HFF-Myc (cell line): ENCODE measurements around the gene RNF223.

ENCODE experiments used
- DNase-seq: peaks from one replicate; pipeline ENCODE4 v3.0.0-alpha.2; 2011; ENCODE audit warnings: low read depth; ENCODE audit errors: extremely low read depth
- H3K4me3 ChIP-seq: replicated peaks from 2 replicates; pipeline ENCODE4 v1.5.1; 2011; ENCODE audit warnings: low read depth, mild to moderate bottlenecking, control low read depth, low read length
- TF ChIP-seq, protein P1 (sequence below): IDR thresholded peaks from 2 replicates; pipeline ENCODE4 v1.5.1; 2012; ENCODE audit warnings: mild to moderate bottlenecking, low read depth, low read length, control low read depth; ENCODE audit errors: missing control alignments

The RNF223 gene

DNA sequence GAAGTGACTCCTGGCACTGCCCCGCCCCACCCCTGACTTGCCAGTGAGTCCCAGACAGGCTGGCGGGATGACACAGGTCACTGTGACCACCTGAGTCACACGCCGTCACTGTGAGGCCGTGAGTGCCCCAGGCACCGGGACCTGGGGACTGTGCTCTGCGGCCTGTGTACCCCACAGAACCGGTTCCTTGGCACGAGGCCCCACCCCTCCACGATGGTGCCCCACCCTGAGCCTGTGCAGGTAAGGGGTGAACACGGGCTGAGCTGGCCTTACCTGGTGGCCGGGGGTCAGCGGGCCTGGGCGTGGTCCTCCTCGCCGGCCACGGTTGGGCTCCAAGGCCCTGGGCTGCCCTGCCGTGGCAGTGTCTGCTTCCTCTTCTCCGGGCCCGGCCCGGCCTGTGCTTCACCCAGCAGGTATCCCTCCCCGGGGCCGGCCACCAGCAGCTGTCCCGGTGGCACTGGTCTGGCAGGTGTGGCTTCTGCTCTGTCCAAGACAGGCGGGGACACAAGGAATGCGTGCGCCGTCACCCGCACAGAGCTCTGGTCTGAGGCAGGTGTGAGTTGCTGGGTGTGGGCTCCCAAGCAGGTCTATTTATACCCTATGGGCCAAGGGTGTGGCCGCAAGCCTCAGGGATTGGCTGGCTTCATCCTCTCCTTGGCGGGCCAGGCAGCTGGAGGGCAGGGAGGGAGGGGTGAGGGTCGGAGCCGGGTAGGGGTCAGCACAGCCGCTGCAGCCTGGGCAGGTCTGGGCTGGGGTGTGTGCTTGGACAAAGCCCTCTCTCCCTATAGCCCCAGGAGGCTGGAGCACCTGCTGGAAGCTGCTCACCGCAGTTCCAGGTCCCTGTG, at the start of gene RNF223:
Gene RNF223 (minus strand): TSS at position 564 of the 845 bp plus-strand sequence. CDS start 1,740 bp downstream, outside the sequence.
- H3K4me3 ChIP-seq: no peak within 1 kb of the TSS
- DNase-seq: no peak

DNA sequence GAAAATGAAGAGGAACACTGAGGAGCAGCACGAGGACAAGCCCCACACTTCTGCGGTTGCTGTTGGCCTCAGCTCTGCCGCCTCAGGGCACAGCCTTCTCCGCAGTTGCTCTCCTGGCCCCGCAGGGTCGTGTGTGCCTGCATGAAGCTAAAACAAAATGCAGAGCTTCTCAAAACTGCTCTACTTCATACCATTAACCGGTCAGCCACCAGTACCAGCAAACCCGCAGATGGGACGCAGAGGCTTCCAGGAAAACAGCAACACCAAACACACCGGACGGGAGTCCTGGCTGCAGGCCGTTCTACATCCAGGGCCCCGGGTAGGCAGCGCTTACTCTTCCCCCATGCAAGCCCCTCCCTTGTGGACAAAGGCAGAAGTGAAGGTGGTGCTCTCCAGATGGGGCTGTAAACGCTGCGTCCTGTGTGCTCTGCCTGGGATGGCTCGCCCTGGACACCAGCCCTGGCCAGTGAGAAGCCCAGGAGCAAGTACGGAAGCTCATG, 48.9 kb upstream of the RNF223 start:
- no peak for DNase-seq
- TF ChIP-seq, protein P1, sequence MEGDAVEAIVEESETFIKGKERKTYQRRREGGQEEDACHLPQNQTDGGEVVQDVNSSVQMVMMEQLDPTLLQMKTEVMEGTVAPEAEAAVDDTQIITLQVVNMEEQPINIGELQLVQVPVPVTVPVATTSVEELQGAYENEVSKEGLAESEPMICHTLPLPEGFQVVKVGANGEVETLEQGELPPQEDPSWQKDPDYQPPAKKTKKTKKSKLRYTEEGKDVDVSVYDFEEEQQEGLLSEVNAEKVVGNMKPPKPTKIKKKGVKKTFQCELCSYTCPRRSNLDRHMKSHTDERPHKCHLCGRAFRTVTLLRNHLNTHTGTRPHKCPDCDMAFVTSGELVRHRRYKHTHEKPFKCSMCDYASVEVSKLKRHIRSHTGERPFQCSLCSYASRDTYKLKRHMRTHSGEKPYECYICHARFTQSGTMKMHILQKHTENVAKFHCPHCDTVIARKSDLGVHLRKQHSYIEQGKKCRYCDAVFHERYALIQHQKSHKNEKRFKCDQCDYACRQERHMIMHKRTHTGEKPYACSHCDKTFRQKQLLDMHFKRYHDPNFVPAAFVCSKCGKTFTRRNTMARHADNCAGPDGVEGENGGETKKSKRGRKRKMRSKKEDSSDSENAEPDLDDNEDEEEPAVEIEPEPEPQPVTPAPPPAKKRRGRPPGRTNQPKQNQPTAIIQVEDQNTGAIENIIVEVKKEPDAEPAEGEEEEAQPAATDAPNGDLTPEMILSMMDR: no peak
- H3K4me3 ChIP-seq: no peak overlapping the region

More for the DNA sequence above, at the start of gene RNF223:
- TF ChIP-seq, protein P1: no peak

GRCh38 chr1:1122078-1122811, 48.1 kb upstream of the RNF223 start:
- DNase-seq: no peak
- H3K4me3 ChIP-seq: no peak overlapping the region
- TF ChIP-seq, protein P1: peak; percentile 84

- no peak overlapping the region for H3K4me3 ChIP-seq
- DNase-seq: no peak
- TF ChIP-seq, protein P1: no peak
Measured at GRCh38 chr1:1121611-1122077, 47.5 kb upstream of the RNF223 start.

GRCh38 chr1:1120866-1121591, 46.9 kb upstream of the RNF223 start:
- TF ChIP-seq, protein P1: no peak
- DNase-seq: no peak
- no peak overlapping the region for H3K4me3 ChIP-seq

- TF ChIP-seq, protein P1: no peak
- no peak for DNase-seq
- no peak overlapping the region for H3K4me3 ChIP-seq
Measured at GRCh38 chr1:1120096-1120495, 46.0 kb upstream of the RNF223 start.
